Measurements from ENCODE around the gene RTP5. TPM values are rescaled to one million over a fixed set of nuclear protein-coding genes. Genes with fewer than 3 reads are reported as not detected.

RTP5 gene
- total RNA-seq, 1 donor from 2014 or later = 0.08 TPM

DNA sequence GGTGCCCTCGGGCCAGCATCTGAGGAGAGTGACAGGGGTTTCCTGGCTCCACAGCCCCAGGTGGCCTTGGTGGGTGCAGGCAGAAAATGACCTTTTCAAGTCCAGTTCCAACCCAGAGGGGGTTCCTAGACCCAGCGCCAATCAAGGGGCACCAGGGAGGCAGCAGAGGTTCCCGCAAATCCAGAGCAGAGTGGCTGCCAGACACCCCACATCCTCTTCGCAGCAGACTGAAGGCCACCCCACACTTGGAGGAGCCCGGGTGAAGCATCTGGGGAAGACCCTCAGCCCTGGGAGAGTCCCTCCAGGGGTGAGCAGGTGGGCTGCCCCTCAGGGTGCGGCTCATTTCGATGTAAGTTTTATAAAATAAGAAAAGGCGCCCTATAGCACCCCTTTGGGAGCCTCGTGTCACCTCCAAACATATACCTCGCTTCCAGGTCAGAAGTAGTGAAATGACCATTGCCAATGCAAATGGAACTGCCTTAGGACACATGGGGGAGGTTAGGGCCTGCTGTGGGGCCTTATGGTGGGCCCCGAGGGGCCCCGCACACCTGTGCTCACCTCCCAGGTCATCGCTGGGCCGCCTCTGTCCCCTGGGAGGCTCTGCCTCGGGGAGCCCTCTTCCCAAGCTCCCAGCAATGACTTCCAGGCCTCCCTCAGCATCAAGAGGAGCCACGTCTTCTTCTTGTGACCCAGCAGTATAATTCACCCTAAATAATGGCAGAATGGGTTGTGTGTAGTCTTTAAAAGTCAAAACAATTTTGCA, 11.0 kb downstream of the RTP5 start:
- no peak for DNase-seq (ENCODE audit: low spot score)
- intact Hi-C loops (cut with DNase I) = loop anchor here (5.0 kb wide), 1 partner anchor 178 kb away; the partner anchor contains the start of gene ING5

DNA sequence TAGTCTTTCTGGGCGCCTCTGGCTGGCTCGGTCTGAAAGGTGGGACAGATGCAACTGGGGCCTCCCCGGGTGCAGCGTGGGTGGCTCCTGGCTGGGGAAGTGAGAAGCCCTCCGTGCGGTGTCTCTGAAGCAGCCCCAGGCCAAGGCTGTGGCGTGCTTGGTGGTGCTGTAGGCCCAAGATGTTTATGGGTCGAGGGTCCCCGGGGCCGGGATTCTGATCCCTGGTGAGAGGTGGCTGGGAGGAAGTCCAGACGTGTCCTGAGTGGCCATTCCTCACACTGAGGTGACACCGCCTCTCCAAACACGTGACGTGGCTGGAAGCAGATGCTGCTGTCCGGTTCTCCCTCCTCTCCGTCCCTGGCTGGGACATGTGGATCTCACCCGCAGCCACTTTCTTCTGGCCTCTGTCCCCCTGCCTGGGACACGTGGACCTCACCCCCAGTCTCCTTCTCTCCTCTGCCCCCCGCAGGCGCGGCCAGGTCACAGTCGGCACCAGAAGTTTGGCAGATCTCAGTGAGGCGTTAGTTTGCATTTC, 12.6 kb downstream of the RTP5 start:
- intact Hi-C loops (cut with DNase I) = loop anchor here (5.0 kb wide), 1 partner anchor 180 kb away; the partner anchor contains the start of gene ING5
- no peak for DNase-seq (ENCODE audit: low spot score)

DNA sequence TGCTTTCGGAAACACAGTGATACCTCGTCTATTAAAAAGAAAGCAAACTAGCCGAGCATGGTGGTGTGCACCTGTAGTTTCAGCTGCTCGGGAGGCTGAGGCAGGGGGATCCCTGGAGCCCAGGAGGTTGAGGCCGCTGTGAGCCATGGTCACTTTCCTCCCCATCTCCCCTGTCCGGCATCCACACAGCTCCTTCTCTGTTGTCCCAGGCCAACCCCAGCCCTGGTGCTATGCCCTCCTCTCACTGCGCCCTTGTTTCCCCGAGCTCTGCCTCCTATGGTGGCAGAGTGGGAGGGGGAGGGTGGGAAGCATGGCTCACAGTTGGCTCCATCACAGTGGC, 15.4 kb downstream of the RTP5 start:
- intact Hi-C loops (cut with DNase I) = loop anchor here (5.0 kb wide), 1 partner anchor 183 kb away; the partner anchor contains the start of gene ING5
- DNase-seq (ENCODE audit: low spot score) = no peak

DNA sequence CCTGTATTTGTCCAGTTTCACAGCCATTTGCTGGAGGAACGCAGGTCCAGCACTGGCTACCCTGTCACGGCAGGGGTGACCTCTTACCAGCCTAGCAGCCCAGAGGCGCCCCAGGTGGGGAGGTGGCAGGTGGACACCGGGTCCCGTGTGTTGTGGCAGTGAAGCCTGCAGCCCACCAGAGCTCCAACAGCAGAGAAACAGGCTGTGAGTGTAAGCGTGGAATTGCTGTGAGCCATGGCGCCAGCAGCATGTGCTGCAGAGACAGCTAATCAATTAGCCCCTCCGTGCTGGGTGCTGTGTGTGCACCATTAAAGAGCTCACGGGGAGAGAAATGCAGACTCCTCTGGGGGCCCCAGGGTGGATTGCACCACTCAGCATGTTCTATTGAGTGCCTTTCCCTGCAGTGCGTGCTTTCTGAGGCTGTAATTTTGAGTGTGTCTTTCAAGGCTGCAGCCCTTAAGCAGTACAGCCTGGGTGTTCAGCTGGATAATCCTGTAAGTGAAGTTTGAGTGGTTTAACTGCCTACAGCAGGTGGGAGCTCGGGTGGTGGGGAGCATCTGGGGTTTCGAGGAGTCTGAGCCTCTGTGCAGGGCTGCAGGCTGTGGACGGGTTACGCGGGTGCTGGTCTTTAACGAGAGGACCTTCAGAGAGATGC, 15.9 kb downstream of the RTP5 start:
- intact Hi-C loops (cut with DNase I) = no loop called here
- DNase-seq (ENCODE audit: low spot score) = no peak

DNA sequence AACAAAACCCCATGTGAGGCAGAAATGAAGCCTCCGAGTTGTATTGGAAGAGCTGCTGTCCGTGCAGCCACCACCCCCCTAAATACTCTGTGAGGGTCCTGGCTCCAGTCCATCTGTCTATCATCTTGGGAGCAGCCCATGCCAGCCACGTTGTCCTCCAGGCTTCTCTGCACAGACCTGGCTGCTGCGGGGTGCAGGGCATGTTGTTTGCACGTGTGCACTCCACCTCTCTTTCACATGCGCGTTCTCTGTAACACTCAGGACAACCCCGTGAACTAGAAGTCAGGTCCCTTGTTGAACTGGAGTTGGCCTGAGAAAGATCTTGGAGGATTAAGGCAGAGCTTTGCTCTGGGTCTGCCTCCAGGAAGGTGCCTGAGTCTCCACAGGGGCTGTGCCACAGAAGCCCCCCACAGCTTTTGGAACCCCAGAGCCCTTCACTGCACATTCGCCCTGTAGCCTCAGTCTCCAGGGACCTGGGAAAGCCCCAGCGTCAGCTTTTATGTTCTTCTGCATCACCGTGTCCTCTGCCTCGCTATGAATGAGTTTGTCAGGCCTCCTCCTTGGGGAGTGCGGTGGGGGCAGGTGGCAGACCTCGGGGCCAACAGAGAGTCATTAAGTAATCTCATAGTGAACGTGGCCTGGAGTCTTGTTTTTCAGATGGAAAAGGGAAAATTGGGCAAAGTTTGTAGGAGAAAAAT, 16.6 kb downstream of the RTP5 start:
- intact Hi-C loops (cut with DNase I) = no loop called here
- DNase-seq (ENCODE audit: low spot score) = no peak

DNA sequence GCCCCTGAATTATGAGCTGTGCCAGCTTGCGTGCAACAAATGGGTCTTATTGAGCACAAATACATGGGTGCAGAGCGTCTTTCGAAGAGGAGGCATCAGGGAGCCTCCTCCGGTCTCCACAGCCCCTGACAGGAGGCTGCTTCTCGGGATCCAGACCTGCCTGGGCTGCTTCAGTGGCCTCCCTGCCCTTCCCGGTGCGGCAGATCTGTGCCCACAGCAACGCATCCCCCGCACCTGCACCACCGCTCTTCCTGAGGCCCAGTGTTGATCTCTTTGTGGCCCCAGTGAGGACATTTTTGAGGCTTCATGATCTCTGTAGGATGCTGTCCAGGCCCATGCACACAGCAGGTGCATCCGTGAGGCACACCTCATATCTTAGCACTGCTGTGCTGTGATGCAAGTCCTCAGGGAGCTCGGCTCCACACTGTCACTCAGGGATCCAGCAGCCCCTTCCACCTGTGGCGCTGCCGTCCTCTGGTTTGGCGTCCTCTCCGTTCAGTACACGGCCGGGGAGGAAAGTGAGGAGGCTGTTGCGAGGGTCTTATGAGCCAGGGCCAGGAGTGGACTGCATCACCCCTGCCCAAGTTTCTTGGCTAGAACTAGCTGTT, 17.4 kb downstream of the RTP5 start:
- DNase-seq (ENCODE audit: low spot score) = no peak
- intact Hi-C loops (cut with DNase I) = no loop called here

DNA sequence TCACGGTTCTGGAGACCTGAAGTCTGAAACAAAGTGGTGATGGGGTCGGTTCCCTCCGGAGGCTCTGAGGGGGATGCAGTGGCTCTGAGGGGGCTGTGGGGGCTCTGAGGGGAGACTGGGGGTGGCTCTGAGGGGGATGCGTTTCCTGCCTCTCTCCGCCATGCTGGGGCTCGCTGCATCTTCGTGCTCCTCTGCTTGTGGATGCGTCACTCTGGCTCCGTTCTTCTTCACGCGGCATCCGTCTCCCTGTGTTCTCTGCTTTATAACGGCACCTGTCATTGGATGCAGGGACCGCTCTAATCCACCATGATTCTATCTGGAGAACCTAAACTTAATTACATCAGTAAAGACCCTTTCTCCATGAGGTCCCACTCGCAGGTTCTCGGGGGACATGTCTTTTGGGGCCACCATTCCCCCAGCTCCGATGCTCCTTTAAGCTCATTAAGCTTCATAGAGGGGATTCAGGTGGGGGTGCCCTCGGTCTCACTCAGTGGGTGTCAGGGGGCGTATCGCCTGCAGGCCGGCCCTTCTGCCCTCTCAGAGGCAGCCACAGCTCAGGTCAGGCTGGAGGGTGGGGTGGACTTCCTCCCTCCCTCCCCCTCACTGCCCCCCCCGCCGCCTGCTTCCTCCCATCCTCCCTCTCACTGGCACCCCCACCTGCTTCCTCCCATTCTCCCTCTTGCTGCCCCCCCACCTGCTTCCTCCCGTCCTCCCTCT, 18.4 kb downstream of the RTP5 start:
- no peak for DNase-seq (ENCODE audit: low spot score)
- intact Hi-C loops (cut with DNase I) = no loop called here

DNA sequence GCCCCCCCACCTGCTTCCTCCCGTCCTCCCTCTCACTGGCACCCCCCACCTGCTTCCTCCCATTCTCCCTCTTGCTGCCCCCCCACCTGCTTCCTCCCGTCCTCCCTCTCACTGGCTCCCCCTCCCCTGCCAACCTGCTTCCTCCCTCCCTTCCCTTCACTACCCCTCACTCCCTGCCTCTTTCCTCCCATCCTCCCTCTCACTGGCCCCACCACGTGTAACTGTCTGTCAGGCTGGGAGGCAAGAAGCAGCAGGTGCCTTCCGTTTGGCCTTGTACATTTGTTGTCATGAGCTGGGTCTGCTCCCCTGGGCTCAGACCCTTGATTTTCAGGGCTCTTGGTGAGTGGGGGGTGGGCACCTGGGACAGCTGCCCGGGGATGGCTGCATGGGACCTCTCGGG, 19.1 kb downstream of the RTP5 start:
- intact Hi-C loops (cut with DNase I) = no loop called here
- no peak for DNase-seq (ENCODE audit: low spot score)

DNA sequence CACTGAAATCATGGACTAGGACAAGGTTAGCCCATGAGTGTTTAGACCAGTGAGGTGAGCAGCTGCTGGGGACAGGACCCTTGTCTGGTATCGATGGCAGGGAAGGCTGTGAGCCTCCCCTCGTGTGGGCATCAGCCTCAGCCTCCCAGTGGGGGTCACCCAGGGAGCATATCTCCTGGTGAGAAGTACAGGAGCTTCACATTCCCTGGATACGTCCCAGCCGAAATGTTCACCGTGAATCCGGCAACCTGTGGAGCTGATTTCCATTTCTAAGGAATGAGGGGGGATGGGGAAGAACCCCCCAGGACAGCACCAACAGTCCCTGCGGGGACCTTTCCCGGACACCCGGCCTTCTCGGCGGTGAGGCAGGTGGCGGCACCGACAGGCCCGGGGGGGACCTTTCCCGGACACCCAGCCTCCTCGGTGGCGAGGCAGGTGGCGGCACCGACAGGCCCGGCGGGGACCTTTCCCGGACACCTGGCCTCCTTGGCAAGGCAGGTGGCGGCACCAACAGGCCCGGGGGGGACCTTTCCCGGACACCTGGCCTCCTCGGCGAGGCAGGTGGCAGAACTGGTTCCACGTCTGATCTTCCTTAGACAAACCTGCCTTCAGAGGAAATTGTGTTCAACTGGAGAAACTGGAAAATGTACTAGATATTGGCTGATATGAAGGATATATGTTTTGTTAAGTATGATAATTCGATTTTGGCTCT, 21.2 kb downstream of the RTP5 start:
- intact Hi-C loops (cut with DNase I) = no loop called here
- DNase-seq (ENCODE audit: low spot score) = no peak

DNA sequence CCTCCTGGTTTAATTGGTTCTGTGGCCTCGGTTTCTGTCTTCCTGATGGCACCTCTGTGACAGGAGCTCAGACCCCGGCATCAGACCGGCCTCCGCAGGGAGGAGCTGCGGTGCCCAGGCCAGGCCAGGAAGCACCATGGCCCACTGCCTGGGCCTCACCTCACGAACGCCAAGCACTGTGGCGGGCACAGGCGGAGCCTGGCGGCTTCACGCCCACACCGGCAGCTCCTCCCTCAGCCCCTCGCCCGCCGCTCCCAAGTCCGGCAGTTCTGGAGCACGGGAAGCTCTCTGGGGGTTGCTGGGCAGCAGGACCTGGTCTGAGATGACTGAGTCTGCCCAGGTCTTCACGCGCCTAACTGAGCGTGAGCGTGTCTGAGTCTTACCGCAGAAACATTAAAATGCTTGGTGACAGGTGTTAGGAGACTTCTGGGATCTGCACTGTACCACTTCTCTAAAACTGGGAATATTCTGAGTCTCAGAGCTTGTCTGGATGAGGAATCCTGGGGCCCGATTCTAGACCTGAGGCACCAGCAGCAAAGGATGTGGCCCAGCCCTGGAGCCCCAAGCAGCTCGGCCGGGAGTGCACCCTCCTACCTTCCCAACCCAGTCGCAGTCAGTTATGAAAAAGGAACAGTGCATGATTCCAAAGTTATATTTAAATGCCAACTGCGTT, 21.9 kb downstream of the RTP5 start:
- intact Hi-C loops (cut with DNase I) = no loop called here
- no peak for DNase-seq (ENCODE audit: low spot score)

DNA sequence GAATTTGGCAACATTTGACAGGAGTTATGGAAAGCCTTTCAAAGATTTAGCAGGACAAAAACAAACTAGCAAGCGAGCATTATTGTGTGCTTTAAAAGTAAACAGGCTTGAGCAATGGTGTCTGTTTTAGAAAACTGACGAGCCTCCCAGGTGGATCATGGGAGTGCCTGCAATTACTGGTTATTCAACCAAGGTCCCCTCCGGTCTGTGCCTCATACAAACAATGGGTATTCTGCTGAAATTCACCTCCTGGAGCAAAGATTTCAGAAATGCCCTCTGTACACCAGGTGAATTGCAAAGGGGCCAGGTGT, 22.4 kb downstream of the RTP5 start:
- intact Hi-C loops (cut with DNase I) = no loop called here

DNA sequence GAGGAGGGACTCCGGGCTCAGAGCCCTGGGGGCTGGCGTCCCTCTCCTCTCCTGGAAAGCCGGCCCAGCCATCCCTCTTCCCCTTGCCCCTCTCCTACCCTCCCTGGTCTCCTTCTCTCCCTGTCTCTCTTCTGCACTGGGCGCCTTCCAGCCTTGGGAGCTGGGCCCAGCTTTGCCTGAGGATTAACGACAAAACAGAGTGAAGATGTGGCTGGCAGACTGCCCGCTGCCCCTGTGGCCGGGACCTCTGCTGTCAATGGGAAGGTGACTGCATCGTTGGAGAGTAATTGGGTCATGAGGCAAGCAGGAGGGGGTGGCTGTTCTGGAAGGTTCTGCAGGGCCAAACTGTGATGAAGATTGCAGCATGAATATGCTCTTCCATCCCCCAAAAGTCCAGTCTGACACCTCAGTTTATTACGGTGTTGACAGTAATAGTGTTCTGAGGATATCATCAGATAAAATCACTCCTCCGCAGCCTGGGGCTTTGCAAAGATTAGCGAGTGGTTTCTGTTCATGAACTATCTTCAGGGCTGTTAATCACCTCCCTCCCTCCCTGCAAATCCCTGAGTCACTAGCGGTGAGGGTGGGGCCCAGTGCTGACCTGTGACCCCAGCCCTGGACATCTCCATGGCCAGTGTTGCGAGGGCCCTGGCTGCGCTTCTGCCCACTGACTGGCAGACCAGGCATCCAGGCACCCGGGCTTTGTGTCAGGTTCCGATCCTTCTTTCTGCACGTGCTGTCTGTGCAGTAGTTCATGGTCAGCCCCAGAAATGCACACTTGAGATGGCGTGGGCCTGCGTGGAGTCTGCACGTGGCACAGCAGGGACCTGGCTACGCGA, 23.0 kb downstream of the RTP5 start:
- DNase-seq (ENCODE audit: low spot score) = no peak
- intact Hi-C loops (cut with DNase I) = no loop called here

More for the DNA sequence above, 22.4 kb downstream of the RTP5 start:
- no peak for DNase-seq (ENCODE audit: low spot score)

DNA sequence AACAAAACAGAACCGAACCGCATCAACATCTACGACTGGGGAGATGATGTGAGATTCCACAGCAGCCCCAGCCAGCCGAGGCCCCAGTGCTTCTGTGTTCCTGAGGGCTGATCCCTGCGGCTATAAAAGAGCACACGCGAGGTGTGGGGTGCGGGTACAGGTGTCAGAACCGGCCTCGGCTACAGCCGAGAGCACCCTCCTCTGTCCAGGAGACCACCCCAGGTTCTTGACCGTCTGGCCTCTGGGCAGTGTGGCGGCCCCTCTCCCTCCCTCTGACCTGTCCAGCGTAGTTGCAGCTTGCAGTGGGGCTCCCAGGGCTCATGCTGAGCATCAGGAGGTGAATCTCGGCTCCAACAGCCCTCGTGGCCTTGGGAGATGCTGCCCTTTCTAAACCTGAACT, 23.7 kb downstream of the RTP5 start:
- peak; percentile 61 for DNase-seq (ENCODE audit: low spot score)
- intact Hi-C loops (cut with DNase I) = no loop called here

DNA sequence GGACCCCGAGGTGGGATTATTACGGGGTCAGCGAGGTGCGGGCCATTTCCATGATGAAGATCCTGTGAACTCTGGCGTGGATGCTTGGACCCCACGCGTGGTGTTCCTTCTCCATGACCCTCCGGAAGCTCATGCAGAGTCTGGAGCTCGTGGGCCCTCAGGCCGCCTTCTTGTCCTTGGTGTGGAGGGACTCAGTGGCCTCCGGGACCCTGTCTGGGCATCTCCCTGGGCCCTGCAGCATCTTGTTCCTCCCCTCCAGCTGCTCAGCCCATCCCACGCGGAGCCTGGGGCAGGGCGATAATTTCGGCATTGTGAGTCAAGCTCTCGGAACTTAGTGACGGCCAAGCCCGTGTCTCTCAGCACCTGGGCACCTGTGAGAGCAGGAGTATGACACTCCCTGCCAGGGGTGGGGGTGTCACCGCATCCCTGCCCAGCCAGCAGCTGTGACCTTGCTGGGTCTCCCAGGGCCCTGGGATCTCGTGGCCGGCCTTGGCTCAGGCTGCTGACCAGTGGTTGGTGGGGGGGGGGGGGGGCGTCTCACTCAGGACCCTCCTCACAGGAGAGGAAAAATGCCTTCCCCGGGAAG, 24.6 kb downstream of the RTP5 start:
- peak; percentile 71 for DNase-seq (ENCODE audit: low spot score)
- intact Hi-C loops (cut with DNase I) = no loop called here

DNA sequence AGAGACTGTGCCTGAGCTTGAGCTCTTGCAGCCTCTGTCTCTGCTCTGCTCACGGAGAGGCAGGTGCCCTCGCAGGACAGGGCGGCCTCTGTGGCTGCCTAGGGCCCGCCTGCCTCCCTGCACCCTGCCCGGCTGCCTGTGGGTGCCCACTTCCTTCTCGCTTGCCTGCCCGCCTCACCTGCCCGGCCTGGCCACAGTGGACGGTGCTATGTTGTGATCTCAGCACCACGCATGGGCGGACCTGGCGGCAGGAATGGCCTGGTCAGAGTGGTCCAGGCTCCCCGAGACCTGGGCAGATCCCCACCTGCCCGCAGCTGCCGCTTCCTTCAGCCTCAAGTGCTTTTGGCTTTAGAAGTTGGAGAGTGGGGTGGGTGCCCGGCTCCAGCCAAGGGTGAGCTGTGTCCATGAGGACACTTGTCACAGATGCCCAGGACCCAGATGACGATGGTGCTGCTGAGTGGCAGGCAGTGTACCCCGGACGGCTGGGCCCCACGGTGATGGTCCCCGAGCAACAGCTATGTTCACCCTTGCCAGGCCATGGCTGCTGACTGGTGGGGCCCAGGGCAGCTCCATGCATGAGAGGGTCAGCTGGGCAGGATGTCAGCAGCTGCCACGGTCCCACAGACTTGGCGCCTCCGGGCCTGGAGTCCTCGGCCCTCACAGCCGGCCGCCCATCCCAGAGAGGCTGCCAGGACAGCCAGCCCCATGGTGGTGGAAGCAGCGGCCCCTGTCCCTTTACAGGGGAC, 25.3 kb downstream of the RTP5 start:
- intact Hi-C loops (cut with DNase I) = no loop called here
- peak; percentile 70 for DNase-seq (ENCODE audit: low spot score)

DNA sequence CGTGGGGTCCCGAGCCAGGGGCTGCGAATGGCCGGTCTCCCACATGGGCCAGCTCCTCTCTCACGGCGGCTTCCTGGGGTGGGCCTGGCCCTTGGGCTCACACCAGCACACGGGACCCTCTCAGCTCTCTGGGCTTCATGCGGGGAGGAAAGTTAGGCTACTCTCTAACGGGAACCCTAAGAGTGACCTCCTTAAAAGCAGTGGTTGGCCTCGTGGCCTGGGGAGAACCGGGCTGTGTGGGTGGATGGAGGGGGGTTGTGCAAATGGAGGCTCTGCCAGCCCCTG, 25.8 kb downstream of the RTP5 start:
- intact Hi-C loops (cut with DNase I) = no loop called here
- peak; percentile 55 for DNase-seq (ENCODE audit: low spot score)
